ENCODE measurements around the gene GDF11. TPM values are rescaled to one million over a fixed set of nuclear protein-coding genes. Genes with fewer than 3 reads are reported as not detected.

The GDF11 gene
- total and polyA plus RNA-seq, 7 experiments from 2014 or later, result 0.79 to 16.2 (median 6.9) TPM

- Mint-ChIP-seq H3K36me3 (no peaks in the 10 kb centered on the region), H3K4me3 (peak overlapping the region; percentile 37 to 94 (median 82)), H3K4me1 (peaks cover 19 to 34% (median 22%) of the 10 kb centered on the region in 7 donors), H3K9me3 (no peaks in the 10 kb centered on the region), H3K27ac (peak overlapping the region; percentile 66 to 96 (median 92)), H3K27me3 (peaks cover 0 to 3% (median 0%) of the 10 kb centered on the region in 5 donors)
- Histone ChIP-seq H3K4me1 (ENCODE audit: control insufficient read depth in 2 of 2, insufficient read depth in 2 of 2, low read length in 2 of 2) (peaks cover 10 to 15% of the 10 kb centered on the region in 2 donors), H3K27me3 (ENCODE audit: control insufficient read depth in 2 of 2, insufficient read depth in 2 of 2, low read length in 2 of 2) (no peaks in the 10 kb centered on the region), H3K36me3 (ENCODE audit: control insufficient read depth in 2 of 3, insufficient read depth in 3 of 3, low read length in 3 of 3) (no peaks in the 10 kb centered on the region), H3K27ac (ENCODE audit: low read depth, low read length) (peak overlapping the region; percentile 76), H3K4me3 (ENCODE audit: low read length) (no peak overlapping the region), H3K9me3 (ENCODE audit: control insufficient read depth in 2 of 3, low read length in 3 of 3) (no peaks in the 10 kb centered on the region)
- ATAC-seq (peak; percentile 64), DNase-seq (peak in 8 of 9 donors; percentile 39 to 60 (median 42))
- intact Hi-C loops (cut with micrococcal nuclease), result loop anchor here (1.0 to 10.0 kb wide), 5 partner anchors 13 to 448 kb away; partner anchors contain the start of gene SMARCC2 (in 1 of the 2)
- ChIA-PET POLR2A (interaction anchor here (1.0 to 4.3 kb wide), 9 partner anchors 7 to 623 kb away, joined by 3 to 31 read pairs (median 17); partner anchors contain the start of genes BLOC1S1, CD63, DGKA and DNAJC14), CTCF (interaction anchor here (0.6 to 4.9 kb wide), 17 partner anchors 10 to 485 kb away, joined by 3 to 46 read pairs (median 6); partner anchors contain the start of genes BLOC1S1, DNAJC14, PYM1 and RDH5)
Measured at GRCh38 chr12:55736780-55737580, 5.9 kb upstream of the GDF11 start.

GRCh38 chr12:55737581-55738122 lies 5.3 kb upstream of the GDF11 start:
- peaks cover 24 to 40% (median 27%) of the 10 kb centered on the region in 7 donors for H3K4me1 Mint-ChIP-seq

GRCh38 chr12:55738123-55739024 lies 4.5 kb upstream of the GDF11 start:
- peak overlapping the region; percentile 91 for H3K4me3 ChIP-seq (ENCODE audit: low read length)
- Mint-ChIP-seq H3K4me1 (peaks cover 26 to 43% (median 29%) of the 10 kb centered on the region in 7 donors), H3K9me3 (no peaks in the 10 kb centered on the region), H3K36me3 (no peaks in the 10 kb centered on the region), H3K4me3 (peak overlapping the region; percentile 74 to 94 (median 89)), H3K27me3 (peaks cover 0 to 8% (median 0%) of the 10 kb centered on the region in 5 donors), H3K27ac (peak overlapping the region; percentile 86 to 96 (median 92))
- intact Hi-C loops (cut with micrococcal nuclease), result loop anchor here (1.0 to 10.0 kb wide), 22 partner anchors 8 to 726 kb away; partner anchors contain the start of genes PA2G4 (in 2 of the 2), PYM1 (in 2 of the 2), RPS26 (in 2 of the 2) and SMARCC2 (in 2 of the 2)
- CTCF ChIA-PET, result interaction anchor here (0.5 to 4.9 kb wide), 43 partner anchors 9 to 687 kb away, joined by 3 to 46 read pairs (median 5); partner anchors contain the start of genes ANKRD52, BLOC1S1, CD63 and DNAJC14
- peaks cover 0 to under 1% (median 0%) of the 10 kb centered on the region in 3 experiments for H3K36me3 ChIP-seq (ENCODE audit: control insufficient read depth in 2 of 3, insufficient read depth in 3 of 3, low read length in 3 of 3)
- ATAC-seq (peak; percentile 79), DNase-seq (peak in 8 of 9 donors; percentile 69 to 88 (median 81))
- no peaks in the 10 kb centered on the region for H3K9me3 ChIP-seq (ENCODE audit: control insufficient read depth in 2 of 3, low read length in 3 of 3)
- peak overlapping the region; percentile 76 for H3K27ac ChIP-seq (ENCODE audit: low read depth, low read length)
- POLR2A ChIA-PET, result interaction anchor here (0.6 to 4.3 kb wide), 33 partner anchors 9 to 622 kb away, joined by 3 to 31 read pairs (median 4); partner anchors contain the start of genes BLOC1S1, CD63, DNAJC14 and ORMDL2
- peaks cover 15 to 18% of the 10 kb centered on the region in 2 donors for H3K4me1 ChIP-seq (ENCODE audit: control insufficient read depth in 2 of 2, insufficient read depth in 2 of 2, low read length in 2 of 2)
- no peaks in the 10 kb centered on the region for H3K27me3 ChIP-seq (ENCODE audit: control insufficient read depth in 2 of 2, insufficient read depth in 2 of 2, low read length in 2 of 2)

More at GRCh38 chr12:55737581-55738122, 5.3 kb upstream of the GDF11 start:
- Mint-ChIP-seq H3K27ac (peak overlapping the region; percentile 86 to 96 (median 92)), H3K27me3 (peaks cover 0 to 7% (median 0%) of the 10 kb centered on the region in 5 donors), H3K4me3 (peak overlapping the region; percentile 74 to 94 (median 89)), H3K9me3 (no peaks in the 10 kb centered on the region), H3K36me3 (no peaks in the 10 kb centered on the region)
- POLR2A ChIA-PET, result interaction anchor here (0.8 to 4.3 kb wide), 22 partner anchors 8 to 622 kb away, joined by 3 to 31 read pairs (median 4); partner anchors contain the start of genes BLOC1S1, CD63, DGKA and DNAJC14
- Histone ChIP-seq H3K27ac (ENCODE audit: low read depth, low read length) (peak overlapping the region; percentile 76), H3K4me3 (ENCODE audit: low read length) (peak overlapping the region; percentile 91), H3K4me1 (ENCODE audit: control insufficient read depth in 2 of 2, insufficient read depth in 2 of 2, low read length in 2 of 2) (peaks cover 13 to 17% of the 10 kb centered on the region in 2 donors), H3K27me3 (ENCODE audit: control insufficient read depth in 2 of 2, insufficient read depth in 2 of 2, low read length in 2 of 2) (no peaks in the 10 kb centered on the region), H3K36me3 (ENCODE audit: control insufficient read depth in 2 of 3, insufficient read depth in 3 of 3, low read length in 3 of 3) (no peaks in the 10 kb centered on the region), H3K9me3 (ENCODE audit: control insufficient read depth in 2 of 3, low read length in 3 of 3) (no peaks in the 10 kb centered on the region)
- CTCF ChIA-PET, result interaction anchor here (0.6 to 4.9 kb wide), 29 partner anchors 8 to 687 kb away, joined by 3 to 46 read pairs (median 6); partner anchors contain the start of genes ANKRD52, BLOC1S1, CD63 and DNAJC14
- no peak for ATAC-seq
- intact Hi-C loops (cut with micrococcal nuclease), result loop anchor here (1.0 to 10.0 kb wide), 26 partner anchors 7 to 727 kb away; partner anchors contain the start of genes PA2G4 (in 2 of the 2), PYM1 (in 2 of the 2), SMARCC2 (in 2 of the 2) and ANKRD52 (in 1 of the 2)
- no peak for DNase-seq

- Histone ChIP-seq H3K27ac (ENCODE audit: low read depth, low read length) (no peak overlapping the region), H3K4me3 (ENCODE audit: low read length) (peak overlapping the region; percentile 91), H3K27me3 (ENCODE audit: control insufficient read depth in 2 of 2, insufficient read depth in 2 of 2, low read length in 2 of 2) (no peaks in the 10 kb centered on the region), H3K36me3 (ENCODE audit: control insufficient read depth in 2 of 3, insufficient read depth in 3 of 3, low read length in 3 of 3) (peaks cover 0 to 3% (median 0%) of the 10 kb centered on the region in 3 experiments), H3K4me1 (ENCODE audit: control insufficient read depth in 2 of 2, insufficient read depth in 2 of 2, low read length in 2 of 2) (peaks cover 15 to 20% of the 10 kb centered on the region in 2 donors), H3K9me3 (ENCODE audit: control insufficient read depth in 2 of 3, low read length in 3 of 3) (no peaks in the 10 kb centered on the region)
- DNase-seq (no peak), ATAC-seq (no peak)
- H3K4me1 Mint-ChIP-seq, result peaks cover 27 to 45% (median 30%) of the 10 kb centered on the region in 7 donors
- intact Hi-C loops (cut with micrococcal nuclease), result loop anchor here (1.0 to 10.0 kb wide), 8 partner anchors 22 to 562 kb away; partner anchors contain the start of genes BLOC1S1 (in 1 of the 2), CS (in 1 of the 2), PA2G4 (in 1 of the 2) and PYM1 (in 1 of the 2)
- peak overlapping the region; percentile 74 to 94 (median 89) for H3K4me3 Mint-ChIP-seq
- no peaks in the 10 kb centered on the region for H3K36me3 Mint-ChIP-seq
- POLR2A ChIA-PET, result interaction anchor here (0.6 to 4.3 kb wide), 29 partner anchors 9 to 483 kb away, joined by 3 to 31 read pairs (median 5); partner anchors contain the start of genes BLOC1S1, CD63, DNAJC14 and ORMDL2
- H3K9me3 Mint-ChIP-seq, result no peaks in the 10 kb centered on the region
- CTCF ChIA-PET, result interaction anchor here (0.5 to 4.9 kb wide), 32 partner anchors 8 to 451 kb away, joined by 3 to 46 read pairs (median 6); partner anchors contain the start of genes BLOC1S1, CD63, DNAJC14 and ORMDL2
- peak overlapping the region in 8 of 9 donors; percentile 89 to 96 (median 92) for H3K27ac Mint-ChIP-seq
- peaks cover 0 to 8% (median 0%) of the 10 kb centered on the region in 5 donors for H3K27me3 Mint-ChIP-seq
Measured at GRCh38 chr12:55739025-55739378, 3.9 kb upstream of the GDF11 start.

- H3K27ac ChIP-seq (ENCODE audit: low read depth, low read length), result peak overlapping the region; percentile 71
- no peaks in the 10 kb centered on the region for H3K9me3 Mint-ChIP-seq
- POLR2A ChIA-PET, result interaction anchor here (0.6 to 2.4 kb wide), 10 partner anchors 12 to 523 kb away, joined by 3 to 10 read pairs (median 4); no protein-coding TSS in a partner anchor
Measured at GRCh38 chr12:55741931-55742680, 816 bp upstream of the GDF11 start.

More at GRCh38 chr12:55741931-55742680, 816 bp upstream of the GDF11 start:
- H3K36me3 Mint-ChIP-seq, result no peaks in the 10 kb centered on the region
- CTCF ChIA-PET, result interaction anchor here (0.5 to 1.1 kb wide), 6 partner anchors 10 to 202 kb away, joined by 3 to 4 read pairs (median 3); no protein-coding TSS in a partner anchor
- peak overlapping the region; percentile 42 for H3K4me3 ChIP-seq (ENCODE audit: low read length)
- no peak for ATAC-seq
- H3K27me3 Mint-ChIP-seq, result peaks cover 0 to 8% (median 0%) of the 10 kb centered on the region in 5 donors
- intact Hi-C loops (cut with micrococcal nuclease), result no loop called here
- DNase-seq, result no peak
- H3K27ac Mint-ChIP-seq, result peak overlapping the region; percentile 78 to 96 (median 83)
- peaks cover 15 to 31% of the 10 kb centered on the region in 2 donors for H3K4me1 ChIP-seq (ENCODE audit: control insufficient read depth in 2 of 2, insufficient read depth in 2 of 2, low read length in 2 of 2)
- peak overlapping the region; percentile 69 to 92 (median 84) for H3K4me3 Mint-ChIP-seq
- no peaks in the 10 kb centered on the region for H3K9me3 ChIP-seq (ENCODE audit: control insufficient read depth in 2 of 3, low read length in 3 of 3)
- peaks cover 0 to 3% (median 0%) of the 10 kb centered on the region in 3 experiments for H3K36me3 ChIP-seq (ENCODE audit: control insufficient read depth in 2 of 3, insufficient read depth in 3 of 3, low read length in 3 of 3)
- no peaks in the 10 kb centered on the region for H3K27me3 ChIP-seq (ENCODE audit: control insufficient read depth in 2 of 2, insufficient read depth in 2 of 2, low read length in 2 of 2)
- H3K4me1 Mint-ChIP-seq, result peaks cover 41 to 59% (median 48%) of the 10 kb centered on the region in 7 donors

Measured in naive thymus-derived CD4-positive, alpha-beta T cell (primary cell).